Nephron progenitor cell (in vitro differentiated cells): ENCODE results near the gene ANKRD60.

Experiments used
- DNase-seq: peaks from one replicate; pipeline ENCODE4 v3.0.0; 2021
- H3K27ac Mint-ChIP-seq: 2 replicates; pipeline ENCODE4 v1.8.0; 2021; ENCODE audit warnings: mild to moderate bottlenecking, moderate library complexity, mixed read lengths
- H3K27me3 Mint-ChIP-seq: 2 replicates; pipeline ENCODE4 v1.8.0; 2021; ENCODE audit warnings: mild to moderate bottlenecking, low read depth, mixed read lengths; ENCODE audit not compliant: poor library complexity
- H3K36me3 Mint-ChIP-seq: 2 replicates; pipeline ENCODE4 v1.8.0; 2021; ENCODE audit warnings: low read depth, mixed read lengths
- H3K4me1 Mint-ChIP-seq: 2 replicates; pipeline ENCODE4 v1.8.0; 2021; ENCODE audit warnings: mixed read lengths
- H3K4me3 Mint-ChIP-seq: 2 replicates; pipeline ENCODE4 v1.8.0; 2021; ENCODE audit warnings: mild to moderate bottlenecking, moderate library complexity, mixed read lengths
- H3K9me3 Mint-ChIP-seq: 2 replicates; pipeline ENCODE4 v1.8.0; 2021; ENCODE audit warnings: mild to moderate bottlenecking, moderate library complexity, mixed read lengths
- TF ChIP-seq, protein P1 (sequence below): fragments of 200-600 bp; sonication (generic); IDR thresholded peaks from 2 replicates; pipeline ENCODE4 v1.5.0; 2021; ENCODE audit warnings: antibody characterized with exemption

The ANKRD60 gene, protein sequence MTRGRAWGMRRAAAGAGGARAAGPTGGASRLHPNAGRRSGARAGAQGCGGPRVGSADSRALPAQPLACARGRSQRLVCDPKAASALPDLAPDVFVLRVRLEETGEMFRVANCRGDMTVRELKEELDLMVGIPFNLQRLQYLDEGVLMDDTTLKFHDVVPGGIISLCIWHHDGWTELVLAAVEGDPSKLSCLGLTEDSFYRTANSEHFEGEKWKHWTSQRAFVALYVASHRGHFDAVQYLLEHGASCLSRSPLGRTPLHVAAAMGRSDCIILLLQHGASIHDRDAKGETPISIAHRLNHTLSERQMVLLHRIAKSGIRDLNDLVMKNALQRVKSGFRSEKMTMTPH

DNA sequence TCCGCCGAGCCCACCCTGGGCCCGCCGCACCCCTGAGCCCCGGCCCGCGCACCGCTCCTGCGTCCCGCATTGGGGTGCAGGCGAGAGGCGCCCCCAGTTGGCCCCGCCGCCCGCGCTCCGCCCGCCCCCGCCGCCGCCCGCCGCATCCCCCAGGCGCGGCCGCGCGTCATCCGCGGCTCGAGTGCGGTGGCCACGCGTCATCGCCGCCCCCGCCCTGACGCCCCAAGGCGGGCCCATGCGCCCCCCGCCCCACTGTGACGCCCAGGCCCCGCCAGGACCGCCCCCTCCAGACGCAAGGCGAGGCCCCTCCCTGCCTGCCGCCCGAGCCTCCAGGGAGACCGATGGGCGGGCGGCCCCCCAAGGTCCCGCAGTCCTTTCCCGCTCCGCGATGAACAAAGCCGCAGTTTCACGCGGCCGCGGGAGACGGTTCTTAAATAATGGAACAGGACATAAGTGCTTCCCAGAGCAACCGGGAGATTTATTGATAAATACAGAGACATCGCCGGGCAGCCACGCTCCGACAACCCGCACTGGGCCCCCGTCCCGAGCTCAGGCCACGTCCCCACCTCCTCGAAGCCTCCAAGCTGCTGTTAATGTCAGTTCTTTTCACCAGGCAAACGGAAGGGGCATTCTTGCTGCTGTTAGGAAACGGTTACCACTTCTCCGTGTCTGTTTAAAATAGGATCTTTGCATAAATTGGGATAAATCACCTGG, at the start of gene ANKRD60:
TSS of gene ANKRD60 (minus strand) at position 170 of the 714 bp plus-strand sequence. CDS start at position 170, 0 bp downstream.
- Mint-ChIP-seq H3K4me3 (peak within 1 kb of the TSS; percentile 82), H3K9me3 (peaks cover 14% of the 10 kb centered on the region), H3K27ac (no peak within 1 kb of the TSS), H3K27me3 (peaks cover 75% of the 10 kb centered on the region), H3K4me1 (peaks cover 31% of the 10 kb centered on the region), H3K36me3 (peaks cover 9% of the 10 kb centered on the region)
- DNase-seq: peak; percentile 70
- TF ChIP-seq, protein P1, sequence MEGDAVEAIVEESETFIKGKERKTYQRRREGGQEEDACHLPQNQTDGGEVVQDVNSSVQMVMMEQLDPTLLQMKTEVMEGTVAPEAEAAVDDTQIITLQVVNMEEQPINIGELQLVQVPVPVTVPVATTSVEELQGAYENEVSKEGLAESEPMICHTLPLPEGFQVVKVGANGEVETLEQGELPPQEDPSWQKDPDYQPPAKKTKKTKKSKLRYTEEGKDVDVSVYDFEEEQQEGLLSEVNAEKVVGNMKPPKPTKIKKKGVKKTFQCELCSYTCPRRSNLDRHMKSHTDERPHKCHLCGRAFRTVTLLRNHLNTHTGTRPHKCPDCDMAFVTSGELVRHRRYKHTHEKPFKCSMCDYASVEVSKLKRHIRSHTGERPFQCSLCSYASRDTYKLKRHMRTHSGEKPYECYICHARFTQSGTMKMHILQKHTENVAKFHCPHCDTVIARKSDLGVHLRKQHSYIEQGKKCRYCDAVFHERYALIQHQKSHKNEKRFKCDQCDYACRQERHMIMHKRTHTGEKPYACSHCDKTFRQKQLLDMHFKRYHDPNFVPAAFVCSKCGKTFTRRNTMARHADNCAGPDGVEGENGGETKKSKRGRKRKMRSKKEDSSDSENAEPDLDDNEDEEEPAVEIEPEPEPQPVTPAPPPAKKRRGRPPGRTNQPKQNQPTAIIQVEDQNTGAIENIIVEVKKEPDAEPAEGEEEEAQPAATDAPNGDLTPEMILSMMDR: no peak

DNA sequence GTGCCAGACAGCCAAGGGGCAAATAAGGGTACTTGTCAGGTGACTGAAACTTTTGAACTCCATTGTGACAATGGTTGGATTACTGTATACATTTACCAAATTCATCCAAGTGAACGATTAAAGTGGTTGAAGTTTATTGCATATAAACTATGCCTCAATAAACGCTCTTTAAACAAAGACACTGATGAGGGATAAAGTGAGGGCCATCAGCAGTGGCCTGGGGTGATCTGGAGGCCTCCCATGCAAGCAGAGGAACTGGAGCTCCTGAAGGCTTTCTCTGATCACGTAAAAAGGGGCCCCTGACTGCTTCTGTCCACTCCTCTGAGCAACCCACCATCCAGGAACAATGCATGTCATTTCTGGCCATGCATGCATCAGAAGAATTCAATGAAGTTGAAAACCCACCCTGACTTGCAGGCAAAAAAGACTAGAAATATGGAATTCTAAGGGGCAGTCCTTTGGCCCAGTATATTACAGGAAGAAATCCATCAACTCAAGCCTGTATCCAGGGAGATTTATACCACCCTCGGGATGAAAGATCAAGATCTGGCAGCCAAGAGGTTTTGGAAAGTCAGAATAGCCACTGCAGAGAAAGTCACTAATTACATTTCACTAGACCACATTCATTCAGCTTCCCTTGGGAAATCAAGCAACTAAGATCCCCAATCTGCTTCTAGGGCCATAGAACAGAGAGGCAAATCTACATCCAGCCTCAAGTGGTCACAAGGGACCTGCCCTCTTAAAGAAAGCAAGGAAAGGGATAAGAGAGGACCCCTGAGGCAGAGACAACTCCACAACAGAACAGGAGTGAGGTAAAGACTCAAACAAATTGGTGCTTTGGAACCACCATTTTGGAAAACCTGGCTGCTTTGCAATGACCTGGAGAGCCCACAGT, 49.4 kb upstream of the ANKRD60 start:
- H3K4me3 Mint-ChIP-seq: peak overlapping the region; percentile 39

DNA sequence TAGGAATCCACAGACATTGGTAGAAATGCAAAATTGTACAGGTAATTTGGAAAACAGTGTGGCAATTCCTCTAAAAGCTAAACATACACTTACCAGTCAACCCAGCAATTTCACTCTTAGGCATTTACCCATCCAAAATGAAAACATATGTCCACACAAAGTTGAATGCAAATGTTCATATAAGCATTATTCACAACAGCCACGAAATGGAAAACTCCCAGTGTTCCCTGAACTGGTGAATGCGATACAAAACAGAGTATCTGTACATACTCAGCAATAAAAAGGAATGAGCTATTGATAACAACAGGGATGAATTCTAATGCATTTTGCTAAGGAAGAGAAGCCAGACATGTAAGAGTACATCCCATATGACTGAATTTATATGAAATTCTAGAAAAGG, 48.7 kb upstream of the ANKRD60 start:
- peaks cover 17% of the 10 kb centered on the region for H3K4me1 Mint-ChIP-seq
- H3K9me3 Mint-ChIP-seq: peaks cover 26% of the 10 kb centered on the region
- H3K27me3 Mint-ChIP-seq: no peaks in the 10 kb centered on the region
- TF ChIP-seq, protein P1: no peak
- no peak for DNase-seq
- peak overlapping the region; percentile 44 for H3K27ac Mint-ChIP-seq
- no peak overlapping the region for H3K4me3 Mint-ChIP-seq
- H3K36me3 Mint-ChIP-seq: peaks cover 48% of the 10 kb centered on the region

More for the DNA sequence above, 49.4 kb upstream of the ANKRD60 start:
- TF ChIP-seq, protein P1: no peak
- no peaks in the 10 kb centered on the region for H3K27me3 Mint-ChIP-seq
- peak overlapping the region; percentile 92 for H3K27ac Mint-ChIP-seq
- no peak for DNase-seq
- H3K36me3 Mint-ChIP-seq: peaks cover 48% of the 10 kb centered on the region
- peaks cover 17% of the 10 kb centered on the region for H3K4me1 Mint-ChIP-seq
- peaks cover 26% of the 10 kb centered on the region for H3K9me3 Mint-ChIP-seq

DNA sequence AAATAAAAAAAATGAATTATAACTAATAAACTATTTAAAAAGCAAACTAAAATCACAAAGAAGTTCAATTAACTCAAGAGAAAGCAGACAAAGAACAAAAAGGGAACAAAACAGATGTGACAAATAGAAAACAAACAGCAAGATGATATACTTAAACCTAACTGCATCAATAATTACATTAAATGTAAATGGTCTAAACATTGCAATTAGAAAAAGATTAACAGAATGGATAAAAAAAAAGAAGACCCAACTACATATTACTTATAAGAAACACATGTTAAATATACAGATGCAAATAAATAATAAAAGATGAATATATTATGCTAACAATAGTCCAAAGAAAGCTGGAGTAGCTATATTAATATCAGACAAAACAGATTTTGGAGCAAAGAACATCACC, 45.9 kb upstream of the ANKRD60 start:
- no peak overlapping the region for H3K4me3 Mint-ChIP-seq

DNA sequence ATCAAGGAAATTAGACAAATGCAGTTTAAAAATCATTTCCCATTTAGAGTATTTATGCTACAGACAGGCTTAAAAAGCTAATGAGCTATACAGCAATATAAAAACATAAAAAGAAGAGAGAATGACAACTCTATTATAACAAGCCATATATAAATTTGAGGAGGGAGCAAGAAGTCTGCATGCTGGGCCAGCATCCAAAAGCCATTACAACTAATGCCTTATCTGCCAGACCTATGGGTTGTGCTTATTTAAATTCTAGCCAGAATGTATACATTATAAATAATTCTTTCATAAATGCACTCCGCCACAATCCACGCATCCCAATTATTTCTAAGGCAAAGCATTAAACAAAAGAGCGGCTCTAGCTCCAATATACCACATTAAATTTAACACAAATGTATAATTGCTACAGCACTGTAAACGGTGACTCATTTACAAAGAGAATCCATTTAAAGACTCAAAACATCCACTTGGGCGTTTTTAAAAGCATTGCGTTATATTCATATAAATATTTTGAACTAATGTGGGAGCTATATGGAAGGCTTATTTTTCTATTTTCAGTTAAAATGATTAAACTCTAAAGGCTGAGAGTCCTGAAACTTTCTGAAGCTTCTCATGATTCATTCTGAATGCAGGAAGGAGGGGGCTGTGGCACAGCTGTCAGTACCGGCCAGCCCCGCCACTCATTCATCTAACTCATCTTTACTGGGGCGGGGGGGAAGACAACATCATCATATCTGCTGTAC, 43.3 kb upstream of the ANKRD60 start:
- peaks cover 56% of the 10 kb centered on the region for H3K36me3 Mint-ChIP-seq

More for the DNA sequence above, 45.9 kb upstream of the ANKRD60 start:
- H3K4me1 Mint-ChIP-seq: peaks cover 17% of the 10 kb centered on the region
- no peak overlapping the region for H3K27ac Mint-ChIP-seq
- no peak for DNase-seq
- no peaks in the 10 kb centered on the region for H3K27me3 Mint-ChIP-seq
- H3K9me3 Mint-ChIP-seq: peaks cover 26% of the 10 kb centered on the region
- peaks cover 43% of the 10 kb centered on the region for H3K36me3 Mint-ChIP-seq
- TF ChIP-seq, protein P1: no peak

More for the DNA sequence above, 43.3 kb upstream of the ANKRD60 start:
- Mint-ChIP-seq H3K4me3 (no peak overlapping the region), H3K27me3 (no peaks in the 10 kb centered on the region), H3K9me3 (peaks cover 26% of the 10 kb centered on the region), H3K27ac (no peak overlapping the region), H3K4me1 (peaks cover 13% of the 10 kb centered on the region)
- no peak for DNase-seq
- TF ChIP-seq, protein P1: no peak
